ENCODE measurements around the gene ADCY9.

- TF ChIP-seq SIN3A (IDR thresholded peaks at IDR 0.05; ENCODE audit: borderline replicate concordance, insufficient read depth, low read length) (no peak), POLR2AphosphoS5 (IDR thresholded peaks at IDR 0.05; ENCODE audit: low read depth, low read length) (no peak), TAF1 (IDR thresholded peaks at IDR 0.05; ENCODE audit: borderline replicate concordance, insufficient read depth, low read length) (no peak), REST (IDR thresholded peaks at IDR 0.05; ENCODE audit: insufficient read depth in 1 of 2, low read depth in 2 of 2, low read length in 2 of 2) (no peak)
Measured at GRCh38 chr16:4083347-4083870, 32.8 kb downstream of the ADCY9 start.
